AG10803 (cell line): ENCODE measurements around the gene ARL5A.

ENCODE experiments used
- DNase-seq: peaks from one replicate; pipeline ENCODE4 v3.0.0; 2010; ENCODE audit warnings: low read depth
- H3K4me3 ChIP-seq: 2 replicates; pipeline ENCODE4 v1.5.1; 2011; ENCODE audit warnings: mild to moderate bottlenecking, low read length, control low read depth
- CTCF ChIP-seq: conservative IDR thresholded peaks from 2 replicates; pipeline ENCODE4 v1.5.1; 2011; ENCODE audit warnings: mild to moderate bottlenecking, low read length, control low read depth, inconsistent platforms

The ARL5A gene

GRCh38 chr2:151769606-151770005, 58.6 kb downstream of the ARL5A start:
- no peak for DNase-seq
- no peak overlapping the region for H3K4me3 ChIP-seq
- TF ChIP-seq CTCF: no peak

DNA sequence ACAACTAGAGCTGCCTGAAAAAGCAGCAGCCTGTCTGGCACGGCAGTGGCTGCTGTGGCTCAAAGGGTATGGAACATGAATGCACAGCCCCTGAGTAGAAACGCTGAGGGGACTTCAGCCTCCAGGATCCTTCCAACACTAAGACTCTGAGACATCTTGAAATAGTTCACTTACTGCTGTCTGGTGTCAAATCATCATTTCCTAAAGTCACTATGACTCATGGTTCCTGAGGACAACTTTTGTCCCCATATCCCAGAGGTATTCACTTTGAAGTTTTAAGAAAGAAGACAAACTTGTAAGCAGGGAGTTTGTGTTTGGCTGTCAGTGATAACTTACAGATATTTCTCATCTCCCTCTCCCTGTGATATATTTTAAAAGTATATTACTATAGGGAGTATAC, 60.7 kb downstream of the ARL5A start:
- no peak for DNase-seq
- no peak overlapping the region for H3K4me3 ChIP-seq
- TF ChIP-seq CTCF: no peak

GRCh38 chr2:151766437-151767153, 61.6 kb downstream of the ARL5A start:
- no peak for TF ChIP-seq CTCF
- DNase-seq: no peak
- H3K4me3 ChIP-seq: no peak overlapping the region

DNA sequence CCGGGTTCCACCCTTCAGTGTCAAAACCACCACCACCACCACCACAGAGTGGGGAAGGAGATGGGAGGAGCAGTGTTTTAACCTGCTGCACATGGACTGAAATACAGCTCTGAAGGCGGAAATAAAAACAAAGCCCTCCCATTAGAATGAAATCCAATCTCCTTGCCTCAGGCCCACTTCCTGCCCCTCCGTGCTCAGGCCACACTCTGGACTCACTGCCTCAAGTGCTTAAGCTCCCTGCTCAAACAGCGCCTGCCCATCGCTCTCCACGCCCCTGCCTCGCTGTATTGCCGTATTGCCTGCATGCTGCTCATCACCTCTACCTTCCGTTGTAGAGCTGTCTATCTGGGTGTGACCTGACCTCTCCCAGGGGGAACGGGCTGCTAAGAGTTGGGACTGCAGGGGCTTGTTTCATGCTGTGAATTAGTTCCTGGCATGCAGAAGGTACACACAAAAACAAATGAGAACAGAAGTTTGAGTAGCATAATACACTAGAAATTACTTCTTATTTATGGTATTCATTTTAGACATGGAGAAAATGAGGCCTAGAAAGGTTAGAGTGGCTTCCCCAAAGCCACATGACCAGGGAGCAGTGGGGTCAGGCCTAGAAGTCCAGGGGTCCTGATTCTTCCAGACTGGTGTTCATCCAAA, 62.3 kb downstream of the ARL5A start:
- no peak for TF ChIP-seq CTCF
- H3K4me3 ChIP-seq: no peak overlapping the region
- DNase-seq: no peak

DNA sequence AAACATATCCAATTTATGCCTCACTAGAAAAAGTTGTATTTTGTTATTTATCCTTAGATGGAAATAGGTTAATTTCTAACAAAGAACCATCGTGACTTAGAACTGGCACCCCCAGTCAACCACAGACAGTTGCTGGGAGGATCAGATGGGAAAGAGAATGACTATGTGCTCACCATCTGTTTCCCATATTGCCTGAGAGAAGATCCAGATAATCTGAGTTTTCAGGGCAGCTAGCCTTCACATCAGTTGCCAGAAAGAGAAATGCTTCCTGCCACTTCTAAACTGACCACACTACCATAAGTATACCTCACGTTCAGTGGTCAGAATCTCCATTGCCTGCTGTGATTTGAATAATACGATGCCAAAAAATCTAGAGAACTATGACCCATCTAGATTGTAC, 65.5 kb downstream of the ARL5A start:
- H3K4me3 ChIP-seq: no peak overlapping the region
- no peak for TF ChIP-seq CTCF
- DNase-seq: peak; percentile 80

DNA sequence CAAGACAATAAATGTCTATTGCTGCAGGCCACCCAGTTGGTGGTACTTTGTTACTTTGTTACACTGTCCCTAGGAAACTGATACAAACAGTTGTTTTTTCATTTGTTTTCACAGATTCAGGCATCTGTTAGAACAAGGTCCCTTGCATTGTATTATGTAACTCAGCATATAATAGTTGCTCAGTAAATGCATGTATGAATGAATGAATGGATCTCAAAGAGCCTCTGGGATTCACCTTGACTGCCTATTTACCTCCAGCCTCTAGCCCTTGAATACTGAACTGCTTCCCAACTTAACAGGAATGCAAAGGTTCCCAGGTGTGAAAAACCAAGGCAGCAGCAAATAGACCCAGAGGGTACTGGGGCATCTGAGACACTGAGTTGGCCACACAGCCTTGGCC, 66.5 kb downstream of the ARL5A start:
- DNase-seq: no peak
- no peak overlapping the region for H3K4me3 ChIP-seq
- no peak for TF ChIP-seq CTCF

- TF ChIP-seq CTCF: no peak
- no peak for DNase-seq
- H3K4me3 ChIP-seq: no peak overlapping the region
Measured at GRCh38 chr2:151761193-151761592, 67.0 kb downstream of the ARL5A start.
